ENCODE data around the gene ZNF182. TPM values are rescaled to one million over a fixed set of nuclear protein-coding genes. Genes with fewer than 3 reads are reported as not detected.
"Not testable (repeated sequence)": the region's sequence is repeated elsewhere in the genome, so short reads cannot be mapped to it uniquely, and the experiment has no call there.

Gene ZNF182
- polyA plus RNA-seq, 1 experiment: 3.6 TPM

DNA sequence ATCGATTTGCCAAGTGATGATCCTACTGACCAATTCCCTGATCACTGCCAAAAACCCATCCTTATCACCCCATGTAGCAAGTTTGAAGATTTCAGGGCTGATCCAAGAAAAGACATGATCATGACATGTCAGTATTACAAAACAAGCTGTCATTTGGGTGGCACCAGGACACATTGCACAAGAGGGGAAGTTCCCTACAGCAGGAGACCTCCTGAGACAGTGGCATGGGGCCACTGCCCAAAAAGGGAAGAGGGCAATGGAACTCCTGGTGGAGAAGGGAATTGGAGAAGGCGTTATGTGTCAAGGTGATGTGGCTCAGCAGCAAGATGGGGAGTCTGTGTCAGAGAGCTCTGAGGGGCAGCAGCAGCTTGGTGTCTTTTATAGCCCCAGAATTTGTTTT is 43.4 kb downstream of the ZNF182 start:
- ChIA-PET CTCF (no interaction called here), POLR2A (no interaction called here)
- Histone ChIP-seq H3K9me3 (ENCODE audit: control insufficient read depth, insufficient read depth, low read length) (peaks cover 1% of the 10 kb centered on the region; the same call in 1 of the 2 replicates), H3K27ac (ENCODE audit: low read depth, low read length) (no peak overlapping the region), H3K4me3 (ENCODE audit: low read depth, low read length) (no peak overlapping the region), H3K27me3 (ENCODE audit: control insufficient read depth, insufficient read depth, low read length) (no peaks in the 10 kb centered on the region)
- no peak for DNase-seq (ENCODE audit: low read depth, low spot score)
- TF ChIP-seq, protein P1, sequence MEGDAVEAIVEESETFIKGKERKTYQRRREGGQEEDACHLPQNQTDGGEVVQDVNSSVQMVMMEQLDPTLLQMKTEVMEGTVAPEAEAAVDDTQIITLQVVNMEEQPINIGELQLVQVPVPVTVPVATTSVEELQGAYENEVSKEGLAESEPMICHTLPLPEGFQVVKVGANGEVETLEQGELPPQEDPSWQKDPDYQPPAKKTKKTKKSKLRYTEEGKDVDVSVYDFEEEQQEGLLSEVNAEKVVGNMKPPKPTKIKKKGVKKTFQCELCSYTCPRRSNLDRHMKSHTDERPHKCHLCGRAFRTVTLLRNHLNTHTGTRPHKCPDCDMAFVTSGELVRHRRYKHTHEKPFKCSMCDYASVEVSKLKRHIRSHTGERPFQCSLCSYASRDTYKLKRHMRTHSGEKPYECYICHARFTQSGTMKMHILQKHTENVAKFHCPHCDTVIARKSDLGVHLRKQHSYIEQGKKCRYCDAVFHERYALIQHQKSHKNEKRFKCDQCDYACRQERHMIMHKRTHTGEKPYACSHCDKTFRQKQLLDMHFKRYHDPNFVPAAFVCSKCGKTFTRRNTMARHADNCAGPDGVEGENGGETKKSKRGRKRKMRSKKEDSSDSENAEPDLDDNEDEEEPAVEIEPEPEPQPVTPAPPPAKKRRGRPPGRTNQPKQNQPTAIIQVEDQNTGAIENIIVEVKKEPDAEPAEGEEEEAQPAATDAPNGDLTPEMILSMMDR (IDR thresholded peaks at IDR 0.05; ENCODE audit: low read depth, low read length): no peak

DNA sequence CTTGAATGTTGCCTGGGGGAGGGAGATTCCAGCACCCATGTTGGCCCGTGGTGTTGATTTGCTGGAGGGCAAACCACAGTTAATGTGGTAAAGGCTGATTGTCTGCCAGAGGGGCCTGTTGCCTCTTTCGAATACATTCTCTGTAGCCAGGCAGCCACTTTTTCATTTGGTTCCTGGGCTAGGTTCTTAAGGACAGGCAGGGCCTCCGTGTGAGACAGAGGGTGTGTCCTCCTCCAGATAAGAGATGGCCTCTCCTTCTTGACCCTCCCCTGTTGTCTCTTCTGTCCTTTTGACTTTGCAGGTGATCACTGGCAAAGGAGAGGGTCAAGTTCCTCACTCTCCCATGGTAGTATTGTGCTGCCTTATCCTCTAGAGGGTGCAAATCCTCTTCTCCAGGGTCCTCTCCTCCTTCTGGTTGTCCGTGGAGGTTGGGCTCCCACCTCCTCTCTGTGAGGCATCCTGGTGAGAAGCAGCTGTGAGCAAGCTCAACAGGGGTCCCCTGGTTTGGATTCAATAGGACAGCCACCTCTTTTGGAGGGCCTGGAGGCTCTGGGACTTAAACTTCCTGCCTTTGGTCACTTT is 44.9 kb downstream of the ZNF182 start:
- Histone ChIP-seq H3K27me3 (ENCODE audit: control insufficient read depth, insufficient read depth, low read length) (no peaks in the 10 kb centered on the region), H3K9me3 (ENCODE audit: control insufficient read depth, insufficient read depth, low read length) (no peaks in the 10 kb centered on the region; the same call in 1 of the 2 replicates), H3K27ac (ENCODE audit: low read depth, low read length) (no peak overlapping the region), H3K4me3 (ENCODE audit: low read depth, low read length) (no peak overlapping the region)
- ChIA-PET POLR2A (no interaction called here), CTCF (no interaction called here)
- no peak for DNase-seq (ENCODE audit: low read depth, low spot score)
- TF ChIP-seq, protein P1 (IDR thresholded peaks at IDR 0.05; ENCODE audit: low read depth, low read length): no peak

DNA sequence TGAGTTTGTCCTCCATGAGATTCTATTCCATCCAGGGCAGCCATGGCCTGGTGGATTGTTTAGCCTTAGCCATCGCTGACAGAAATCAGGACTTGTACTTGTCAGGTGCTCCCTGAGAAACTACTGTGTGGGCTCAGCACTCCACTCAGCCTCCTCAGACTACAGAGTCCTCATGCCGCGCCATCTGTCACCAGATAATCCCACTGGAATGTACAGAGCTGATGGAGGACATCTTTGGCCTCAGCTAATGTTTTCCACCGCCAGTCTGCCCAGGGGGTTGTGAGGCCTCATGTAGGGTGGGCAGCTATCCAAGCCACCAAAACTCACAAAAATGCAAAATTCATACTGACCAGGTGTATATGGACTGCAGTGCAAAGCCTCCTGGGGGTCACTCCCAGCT is 45.6 kb downstream of the ZNF182 start:
- CTCF ChIA-PET; H3K9me3 ChIP-seq (ENCODE audit: control insufficient read depth, insufficient read depth, low read length); H3K4me3 ChIP-seq (ENCODE audit: low read depth, low read length); H3K27me3 ChIP-seq (ENCODE audit: control insufficient read depth, insufficient read depth, low read length); H3K27ac ChIP-seq (ENCODE audit: low read depth, low read length); POLR2A ChIA-PET; DNase-seq (ENCODE audit: low read depth, low spot score): not testable (repeated sequence)

DNA sequence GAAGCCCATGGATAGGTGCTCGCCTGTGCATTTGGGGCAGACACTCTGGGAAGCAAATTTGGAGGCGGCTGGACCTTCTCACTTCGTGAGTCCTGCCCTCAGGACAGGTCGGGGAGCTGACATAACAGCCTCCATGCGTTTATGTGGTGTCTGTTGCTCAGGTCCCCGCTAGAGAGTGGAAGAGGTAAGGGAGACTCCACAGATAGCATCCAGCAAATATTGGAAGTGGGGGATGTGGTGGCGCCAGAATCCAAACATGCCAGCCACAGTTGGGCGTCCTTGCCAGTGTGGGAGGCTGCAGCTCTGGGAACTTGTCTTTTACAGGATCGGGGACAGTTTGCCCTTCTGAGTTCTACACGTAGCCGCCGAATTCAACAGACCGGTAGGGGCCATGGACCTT is 47.8 kb downstream of the ZNF182 start:
- TF ChIP-seq, protein P1 (IDR thresholded peaks at IDR 0.05; ENCODE audit: low read depth, low read length): no peak
- H3K27me3 ChIP-seq (ENCODE audit: control insufficient read depth, insufficient read depth, low read length): no peaks in the 10 kb centered on the region
- H3K27ac ChIP-seq (ENCODE audit: low read depth, low read length): no peak overlapping the region
- DNase-seq (ENCODE audit: low read depth, low spot score): no peak
- ChIA-PET POLR2A (no interaction called here), CTCF (no interaction called here)
- no peaks in the 10 kb centered on the region; the same call in 1 of the 2 replicates for H3K9me3 ChIP-seq (ENCODE audit: control insufficient read depth, insufficient read depth, low read length)
- no peak overlapping the region for H3K4me3 ChIP-seq (ENCODE audit: low read depth, low read length)

DNA sequence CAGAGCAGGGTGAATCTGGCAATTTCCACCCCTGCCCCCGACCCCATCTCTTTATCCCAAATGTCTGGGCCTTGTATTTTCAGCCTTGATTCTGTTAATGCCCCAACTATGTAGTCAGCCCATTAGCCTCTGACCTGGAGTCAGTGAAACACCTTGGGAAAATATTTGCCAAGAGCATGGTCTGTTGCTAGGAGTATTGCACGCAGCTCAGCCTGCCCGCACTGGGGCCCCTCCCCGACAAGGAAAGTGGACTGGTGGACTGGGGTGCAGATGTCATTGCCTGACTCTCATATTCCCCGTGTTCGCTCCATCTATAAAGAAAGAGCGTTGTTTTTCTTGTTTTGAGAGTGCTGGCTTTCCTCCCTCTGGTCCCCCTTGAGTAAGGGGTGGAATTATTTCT is 48.5 kb downstream of the ZNF182 start:
- H3K27ac ChIP-seq (ENCODE audit: low read depth, low read length); CTCF ChIA-PET; H3K9me3 ChIP-seq (ENCODE audit: control insufficient read depth, insufficient read depth, low read length); DNase-seq (ENCODE audit: low read depth, low spot score); H3K27me3 ChIP-seq (ENCODE audit: control insufficient read depth, insufficient read depth, low read length); H3K4me3 ChIP-seq (ENCODE audit: low read depth, low read length); POLR2A ChIA-PET: not testable (repeated sequence)

DNA sequence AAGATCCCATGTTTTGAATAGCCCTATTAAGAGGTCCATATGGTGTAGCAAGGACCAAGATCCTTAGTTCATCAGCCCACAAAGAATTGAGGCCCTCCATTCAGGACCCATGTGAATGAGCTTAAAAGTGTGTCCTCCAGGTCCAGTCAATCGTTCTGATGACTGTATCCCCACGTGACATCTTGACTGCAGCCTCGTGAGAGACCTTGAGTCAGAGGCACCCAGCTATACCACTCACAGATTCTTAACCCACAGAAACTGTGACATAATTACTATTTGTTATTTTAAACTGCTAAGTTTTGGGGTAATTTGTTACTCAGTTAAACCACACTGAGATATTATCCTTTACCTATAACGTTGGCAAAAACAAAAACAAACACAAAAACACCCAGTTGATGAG is 62.4 kb downstream of the ZNF182 start:
- ChIA-PET CTCF (no interaction called here), POLR2A (no interaction called here)
- TF ChIP-seq, protein P1 (IDR thresholded peaks at IDR 0.05; ENCODE audit: low read depth, low read length): no peak
- no peaks in the 10 kb centered on the region for H3K27me3 ChIP-seq (ENCODE audit: control insufficient read depth, insufficient read depth, low read length)
- H3K27ac ChIP-seq (ENCODE audit: low read depth, low read length): no peak overlapping the region
- H3K4me3 ChIP-seq (ENCODE audit: low read depth, low read length): no peak overlapping the region
- H3K9me3 ChIP-seq (ENCODE audit: control insufficient read depth, insufficient read depth, low read length): no peaks in the 10 kb centered on the region
- DNase-seq (ENCODE audit: low read depth, low spot score): no peak

Data from AG04450 (cell line).